Measurements from ENCODE around the gene SBF2.

GRCh38 chr11:10192036-10192435 lies 102.0 kb downstream of the SBF2 start:
- TF ChIP-seq CTCF (IDR thresholded peaks at IDR 0.05) (no peak), POLR2A (IDR thresholded peaks at IDR 0.05) (no peak)
